K562 (cell line): ENCODE measurements around the gene LRP1B. TPM values are rescaled to one million over a fixed set of nuclear protein-coding genes. Genes with fewer than 3 reads are reported as not detected.

ENCODE experiments used
- ATAC-seq: fragments of 200-7000 bp; cut with Tn5 transposase; 3 replicates; pipeline ENCODE4 v1.9.1; 2020; ENCODE audit warnings: moderate library complexity
- BruUV-seq: library from RNA; stranded (reverse); fragments of 400-500 nt; replicated peaks from 2 replicates; lab custom pipeline; 2021; lab: Mats Ljungman, UMichigan
- CTCF ChIA-PET: fragments of 300-600 bp; formaldehyde crosslinking; extraction: SDS; loops from one replicate; lab custom pipeline; 2021; ENCODE audit warnings: low intra/inter-chr PET ratio; lab: Yijun Ruan, JAX
- POLR2A ChIA-PET: fragments of 300-600, 350-650 bp; sonication (Branson Sonifier 250); formaldehyde crosslinking; extraction: SDS; loops from one replicate; lab custom pipeline; 2021; ENCODE audit warnings: antibody characterized with exemption, inconsistent platforms; lab: Yijun Ruan, JAX
- DNase-seq, 4 experiments: peaks; one replicate each; pipeline versions ENCODE4 v3.0.0 to v3.0.0-alpha.2; 2011 to 2018; ENCODE audit warnings: low spot score in 3 of 4, mixed read lengths in 3 of 4; ENCODE audit errors: extremely low read depth in 1 of 4
- FAIRE-seq: peaks from 2 replicates; lab custom pipeline; 2011; peaks lifted over from hg19 to GRCh38; lab: Jason Lieb, UNC
- H2AFZ ChIP-seq: 2 replicates; pipeline ENCODE4 v1.6.0; 2011; ENCODE audit warnings: low read depth, low read length, control low read depth, inconsistent platforms
- H3K27ac ChIP-seq: fragments of 200-600 bp; 3 replicates; pipeline ENCODE4 v1.8.0; 2011; ENCODE audit warnings: low read depth, mild to moderate bottlenecking, control low read depth, inconsistent platforms, low read length, moderate library complexity, mixed read lengths; ENCODE audit errors: extremely low read depth
- H3K27me3 ChIP-seq, 2 experiments: fragments of 300-600 bp in 1 of 2; 2 replicates in 1 of 2; 3 replicates in 1 of 2; pipeline versions ENCODE4 v1.6.0 to v1.8.0; 2011; ENCODE audit warnings: inconsistent platforms in 2 of 2, low read length in 2 of 2, mild to moderate bottlenecking in 1 of 2, mixed read lengths in 1 of 2, moderate library complexity in 1 of 2; ENCODE audit not compliant: control insufficient read depth in 2 of 2, insufficient read depth in 2 of 2
- H3K36me3 ChIP-seq: fragments of 300-600 bp; 3 replicates; pipeline ENCODE4 v1.8.0; 2011; ENCODE audit warnings: mild to moderate bottlenecking, low read length, inconsistent platforms; ENCODE audit not compliant: control insufficient read depth, insufficient read depth
- H3K4me1 ChIP-seq, 2 experiments: fragments of 200-600 bp in 1 of 2; replicated peaks in 1 of 2; 2 replicates in 1 of 2; 3 replicates in 1 of 2; pipeline versions ENCODE4 v1.5.1 to v1.8.0; 2011; ENCODE audit warnings: inconsistent platforms in 2 of 2, low read length in 2 of 2, mild to moderate bottlenecking in 1 of 2, mixed read lengths in 1 of 2, moderate library complexity in 1 of 2; ENCODE audit not compliant: control insufficient read depth in 2 of 2, insufficient read depth in 2 of 2
- H3K4me2 ChIP-seq: 2 replicates; pipeline ENCODE4 v1.6.1; 2011; ENCODE audit warnings: low read length, control low read depth, inconsistent platforms, mixed read lengths; ENCODE audit not compliant: insufficient read depth
- H3K4me3 ChIP-seq: fragments of 200-600 bp; sonication (generic), shearing (Covaris generic); 2 replicates; pipeline ENCODE4 v1.5.1; 2016; ENCODE audit warnings: control low read depth, inconsistent platforms
- H3K79me2 ChIP-seq: fragments of 200-600 bp; 3 replicates; pipeline ENCODE4 v1.8.0; 2011; ENCODE audit warnings: low read length, inconsistent platforms; ENCODE audit not compliant: control insufficient read depth, insufficient read depth
- H3K9ac ChIP-seq, 2 experiments: 2 replicates each; pipeline versions ENCODE4 v1.6.0 to v1.6.1; 2011; ENCODE audit warnings: low read depth in 2 of 2, low read length in 2 of 2, control low read depth in 1 of 2, inconsistent platforms in 1 of 2, mild to moderate bottlenecking in 1 of 2, mixed read lengths in 1 of 2; ENCODE audit not compliant: insufficient read depth in 1 of 2
- H3K9me1 ChIP-seq: one replicate; pipeline ENCODE4 v1.6.0; 2011; ENCODE audit warnings: inconsistent platforms, mild to moderate bottlenecking, low read length, moderate library complexity; ENCODE audit not compliant: control insufficient read depth, insufficient read depth
- H3K9me3 ChIP-seq: replicated peaks from 2 replicates; pipeline ENCODE4 v1.5.1; 2011; ENCODE audit warnings: low read depth, low read length, inconsistent platforms; ENCODE audit not compliant: control insufficient read depth, insufficient read depth
- H4K20me1 ChIP-seq: replicated peaks from 2 replicates; pipeline ENCODE4 v1.6.1; 2011; ENCODE audit warnings: low read length, inconsistent platforms, mixed read lengths; ENCODE audit not compliant: control insufficient read depth, insufficient read depth
- MEF2A ChIP-seq: IDR thresholded peaks from 2 replicates; pipeline ENCODE4 v1.6.1; 2011; ENCODE audit warnings: low read depth, mild to moderate bottlenecking, low read length, moderate library complexity; ENCODE audit not compliant: control insufficient read depth
- NFE2 ChIP-seq: IDR thresholded peaks from 2 replicates; pipeline ENCODE4 v1.6.1; 2014; ENCODE audit warnings: antibody characterized with exemption, low read depth
- RBM25 ChIP-seq: fragments of 200-400 bp; formaldehyde crosslinking; IDR thresholded peaks from 2 replicates; pipeline ENCODE4 v1.6.1; 2018; ENCODE audit warnings: low read length, low read depth, moderate library complexity; ENCODE audit not compliant: severe bottlenecking
- ZNF583 ChIP-seq: fragments of 250-450 bp; sonication (Bioruptor Pico); IDR thresholded peaks from 2 replicates; pipeline ENCODE4 v1.4.0; 2020
- WGBS: fragments of 100-300 bp; shearing (Covaris generic); methylation state at CpG from one replicate; pipeline ENCODE4 v1.1.6; 2016; ENCODE audit warnings: low coverage, mixed read lengths; ENCODE audit not compliant: insufficient coverage; ENCODE audit errors: missing lambda C conversion rate; 5-methylcytosine and 5-hydroxymethylcytosine counted together
- in situ Hi-C: fragments of 300-500 bp; cut with MboI; formaldehyde crosslinking; loops from 4 replicates; pipeline ENCODE4 v1.15.0; 2018; ENCODE audit warnings: inconsistent platforms, mixed read lengths
- intact Hi-C: fragments of 100-400 bp; cut with micrococcal nuclease; formaldehyde crosslinking; loops from 2 replicates; pipeline ENCODE4 v1.14.2; 2022
- polyA plus RNA-seq, 8 experiments: library from polyadenylated mRNA; depleted of rRNA in 4 of 8; stranded (reverse) in 5 of 8; unstranded in 3 of 8; fragments of >200 nt; fragmentation: Nextera tagmentation in 2 of 8; fragmentation: Illumina TruSeq in 1 of 8; extraction: Ambion mirVana in 2 of 8; extraction: Trizol in 1 of 8; gene quantifications; 2 replicates each; pipeline versions ENCODE4 v1.2.1 to v1.2.3, GENCODE V29; 2011 to 2014; ENCODE audit warnings: inconsistent platforms in 1 of 8, missing spikeins in 1 of 8
- total RNA-seq, 7 experiments: library from RNA; depleted of rRNA in 6 of 7; stranded (reverse); fragments of >200 nt in 6 of 7; fragmentation: Illumina TruSeq in 2 of 7; extraction: Trizol in 2 of 7; gene quantifications; 2 replicates each; pipeline versions ENCODE4 v1.2.1 to v1.2.3, GENCODE V29; 2011 to 2021; ENCODE audit warnings: low replicate concordance in 1 of 7
- TF ChIP-seq, protein P1 (sequence below): fragments of 450-650 bp; IDR thresholded peaks from 2 replicates; pipeline ENCODE4 v1.6.1; 2014; ENCODE audit warnings: low read depth, mild to moderate bottlenecking, moderate library complexity, borderline replicate concordance
- TF ChIP-seq, protein P2 (sequence below): conservative IDR thresholded peaks from 2 replicates; pipeline ENCODE4 v1.6.1; 2011; ENCODE audit warnings: low read depth, mild to moderate bottlenecking, low read length; ENCODE audit not compliant: control insufficient read depth
- TF ChIP-seq, protein P3 (sequence below): fragments of 450-650 bp; IDR thresholded peaks from 2 replicates; pipeline ENCODE4 v1.6.1; 2016; ENCODE audit warnings: low read depth
- TF ChIP-seq, protein P4 (sequence below): fragments of 250-450 bp; sonication (Bioruptor Pico); IDR thresholded peaks from 2 replicates; pipeline ENCODE4 v1.5.0; 2022; ENCODE audit warnings: mild to moderate bottlenecking

The LRP1B gene
- total and polyA plus RNA-seq, 9 of the 15 experiments (the other 6 are each of a cell fraction or from before 2014, with no cell fraction given): not detected

DNA sequence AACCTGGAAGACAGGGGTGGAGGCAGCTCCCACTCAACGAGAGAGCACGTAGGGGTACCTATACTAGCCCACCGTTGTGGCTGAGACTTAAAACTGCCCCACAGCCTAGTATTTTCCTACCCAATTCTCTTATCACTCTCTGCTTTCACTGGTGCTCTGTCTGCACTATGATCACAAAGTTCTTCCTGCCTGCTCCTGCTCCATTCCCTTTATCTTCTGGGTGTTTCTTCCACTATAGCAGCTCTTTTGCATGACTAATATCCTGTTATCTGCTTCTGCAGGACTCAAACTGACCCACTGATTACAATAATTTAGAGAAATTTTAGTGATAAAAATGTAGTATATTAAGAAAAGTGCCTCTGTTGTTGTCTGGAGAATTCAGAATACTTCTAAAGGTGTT is 184.8 kb downstream of the LRP1B start:
- POLR2A ChIA-PET: no interaction called here
- FAIRE-seq: no peak
- TF ChIP-seq, protein P1, sequence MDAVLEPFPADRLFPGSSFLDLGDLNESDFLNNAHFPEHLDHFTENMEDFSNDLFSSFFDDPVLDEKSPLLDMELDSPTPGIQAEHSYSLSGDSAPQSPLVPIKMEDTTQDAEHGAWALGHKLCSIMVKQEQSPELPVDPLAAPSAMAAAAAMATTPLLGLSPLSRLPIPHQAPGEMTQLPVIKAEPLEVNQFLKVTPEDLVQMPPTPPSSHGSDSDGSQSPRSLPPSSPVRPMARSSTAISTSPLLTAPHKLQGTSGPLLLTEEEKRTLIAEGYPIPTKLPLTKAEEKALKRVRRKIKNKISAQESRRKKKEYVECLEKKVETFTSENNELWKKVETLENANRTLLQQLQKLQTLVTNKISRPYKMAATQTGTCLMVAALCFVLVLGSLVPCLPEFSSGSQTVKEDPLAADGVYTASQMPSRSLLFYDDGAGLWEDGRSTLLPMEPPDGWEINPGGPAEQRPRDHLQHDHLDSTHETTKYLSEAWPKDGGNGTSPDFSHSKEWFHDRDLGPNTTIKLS: no peak
- TF ChIP-seq ZNF583: no peak
- TF ChIP-seq, protein P2, sequence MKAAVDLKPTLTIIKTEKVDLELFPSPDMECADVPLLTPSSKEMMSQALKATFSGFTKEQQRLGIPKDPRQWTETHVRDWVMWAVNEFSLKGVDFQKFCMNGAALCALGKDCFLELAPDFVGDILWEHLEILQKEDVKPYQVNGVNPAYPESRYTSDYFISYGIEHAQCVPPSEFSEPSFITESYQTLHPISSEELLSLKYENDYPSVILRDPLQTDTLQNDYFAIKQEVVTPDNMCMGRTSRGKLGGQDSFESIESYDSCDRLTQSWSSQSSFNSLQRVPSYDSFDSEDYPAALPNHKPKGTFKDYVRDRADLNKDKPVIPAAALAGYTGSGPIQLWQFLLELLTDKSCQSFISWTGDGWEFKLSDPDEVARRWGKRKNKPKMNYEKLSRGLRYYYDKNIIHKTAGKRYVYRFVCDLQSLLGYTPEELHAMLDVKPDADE: no peak
- TF ChIP-seq MEF2A: no peak
- TF ChIP-seq NFE2: no peak
- TF ChIP-seq, protein P3, sequence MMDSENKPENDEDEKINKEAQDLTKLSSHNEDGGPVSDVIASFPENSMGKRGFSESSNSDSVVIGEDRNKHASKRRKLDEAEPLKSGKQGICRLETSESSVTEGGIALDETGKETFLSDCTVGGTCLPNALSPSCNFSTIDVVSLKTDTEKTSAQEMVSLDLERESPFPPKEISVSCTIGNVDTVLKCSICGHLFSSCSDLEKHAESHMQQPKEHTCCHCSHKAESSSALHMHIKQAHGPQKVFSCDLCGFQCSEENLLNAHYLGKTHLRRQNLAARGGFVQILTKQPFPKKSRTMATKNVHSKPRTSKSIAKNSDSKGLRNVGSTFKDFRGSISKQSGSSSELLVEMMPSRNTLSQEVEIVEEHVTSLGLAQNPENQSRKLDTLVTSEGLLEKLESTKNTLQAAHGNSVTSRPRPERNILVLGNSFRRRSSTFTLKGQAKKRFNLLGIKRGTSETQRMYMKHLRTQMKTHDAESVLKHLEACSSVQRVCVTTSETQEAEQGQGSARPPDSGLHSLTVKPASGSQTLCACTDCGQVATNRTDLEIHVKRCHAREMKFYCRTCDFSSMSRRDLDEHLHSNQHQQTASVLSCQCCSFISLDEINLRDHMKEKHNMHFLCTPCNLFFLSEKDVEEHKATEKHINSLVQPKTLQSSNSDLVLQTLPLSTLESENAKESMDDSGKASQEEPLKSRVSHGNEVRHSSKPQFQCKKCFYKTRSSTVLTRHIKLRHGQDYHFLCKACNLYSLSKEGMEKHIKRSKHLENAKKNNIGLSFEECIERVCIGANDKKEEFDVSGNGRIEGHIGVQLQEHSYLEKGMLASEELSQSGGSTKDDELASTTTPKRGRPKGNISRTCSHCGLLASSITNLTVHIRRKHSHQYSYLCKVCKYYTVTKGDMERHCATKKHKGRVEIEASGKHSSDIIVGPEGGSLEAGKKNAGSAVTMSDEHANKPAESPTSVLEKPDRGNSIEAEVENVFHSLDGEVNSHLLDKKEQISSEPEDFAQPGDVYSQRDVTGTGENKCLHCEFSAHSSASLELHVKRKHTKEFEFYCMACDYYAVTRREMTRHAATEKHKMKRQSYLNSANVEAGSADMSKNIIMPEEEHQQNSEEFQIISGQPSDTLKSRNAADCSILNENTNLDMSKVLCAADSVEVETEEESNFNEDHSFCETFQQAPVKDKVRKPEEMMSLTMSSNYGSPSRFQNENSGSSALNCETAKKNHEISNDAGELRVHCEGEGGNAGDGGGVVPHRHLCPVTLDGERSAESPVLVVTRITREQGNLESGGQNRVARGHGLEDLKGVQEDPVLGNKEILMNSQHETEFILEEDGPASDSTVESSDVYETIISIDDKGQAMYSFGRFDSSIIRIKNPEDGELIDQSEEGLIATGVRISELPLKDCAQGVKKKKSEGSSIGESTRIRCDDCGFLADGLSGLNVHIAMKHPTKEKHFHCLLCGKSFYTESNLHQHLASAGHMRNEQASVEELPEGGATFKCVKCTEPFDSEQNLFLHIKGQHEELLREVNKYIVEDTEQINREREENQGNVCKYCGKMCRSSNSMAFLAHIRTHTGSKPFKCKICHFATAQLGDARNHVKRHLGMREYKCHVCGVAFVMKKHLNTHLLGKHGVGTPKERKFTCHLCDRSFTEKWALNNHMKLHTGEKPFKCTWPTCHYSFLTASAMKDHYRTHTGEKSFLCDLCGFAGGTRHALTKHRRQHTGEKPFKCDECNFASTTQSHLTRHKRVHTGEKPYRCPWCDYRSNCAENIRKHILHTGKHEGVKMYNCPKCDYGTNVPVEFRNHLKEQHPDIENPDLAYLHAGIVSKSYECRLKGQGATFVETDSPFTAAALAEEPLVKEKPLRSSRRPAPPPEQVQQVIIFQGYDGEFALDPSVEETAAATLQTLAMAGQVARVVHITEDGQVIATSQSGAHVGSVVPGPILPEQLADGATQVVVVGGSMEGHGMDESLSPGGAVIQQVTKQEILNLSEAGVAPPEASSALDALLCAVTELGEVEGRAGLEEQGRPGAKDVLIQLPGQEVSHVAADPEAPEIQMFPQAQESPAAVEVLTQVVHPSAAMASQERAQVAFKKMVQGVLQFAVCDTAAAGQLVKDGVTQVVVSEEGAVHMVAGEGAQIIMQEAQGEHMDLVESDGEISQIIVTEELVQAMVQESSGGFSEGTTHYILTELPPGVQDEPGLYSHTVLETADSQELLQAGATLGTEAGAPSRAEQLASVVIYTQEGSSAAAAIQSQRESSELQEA: no peak
- TF ChIP-seq, protein P4, sequence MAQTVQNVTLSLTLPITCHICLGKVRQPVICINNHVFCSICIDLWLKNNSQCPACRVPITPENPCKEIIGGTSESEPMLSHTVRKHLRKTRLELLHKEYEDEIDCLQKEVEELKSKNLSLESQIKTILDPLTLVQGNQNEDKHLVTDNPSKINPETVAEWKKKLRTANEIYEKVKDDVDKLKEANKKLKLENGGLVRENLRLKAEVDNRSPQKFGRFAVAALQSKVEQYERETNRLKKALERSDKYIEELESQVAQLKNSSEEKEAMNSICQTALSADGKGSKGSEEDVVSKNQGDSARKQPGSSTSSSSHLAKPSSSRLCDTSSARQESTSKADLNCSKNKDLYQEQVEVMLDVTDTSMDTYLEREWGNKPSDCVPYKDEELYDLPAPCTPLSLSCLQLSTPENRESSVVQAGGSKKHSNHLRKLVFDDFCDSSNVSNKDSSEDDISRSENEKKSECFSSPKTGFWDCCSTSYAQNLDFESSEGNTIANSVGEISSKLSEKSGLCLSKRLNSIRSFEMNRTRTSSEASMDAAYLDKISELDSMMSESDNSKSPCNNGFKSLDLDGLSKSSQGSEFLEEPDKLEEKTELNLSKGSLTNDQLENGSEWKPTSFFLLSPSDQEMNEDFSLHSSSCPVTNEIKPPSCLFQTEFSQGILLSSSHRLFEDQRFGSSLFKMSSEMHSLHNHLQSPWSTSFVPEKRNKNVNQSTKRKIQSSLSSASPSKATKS: no peak
- no peak for TF ChIP-seq RBM25

More for the DNA sequence above, 184.8 kb downstream of the LRP1B start:
- H3K9ac ChIP-seq: no peak overlapping the region
- WGBS: 0% methylated on average over 3 of the region's 3 CpGs
- H3K4me3 ChIP-seq: no peak overlapping the region
- no peaks in the 10 kb centered on the region for H3K9me3 ChIP-seq
- H3K27ac ChIP-seq: no peak overlapping the region
- in situ Hi-C loops (no loop called here), intact Hi-C loops (no loop called here)
- no peaks in the 10 kb centered on the region for H3K9me1 ChIP-seq
- no peak overlapping the region for H2AFZ ChIP-seq
- H3K4me1 ChIP-seq: no peaks in the 10 kb centered on the region
- no peaks in the 10 kb centered on the region for H3K27me3 ChIP-seq
- DNase-seq: no peak
- no peaks in the 10 kb centered on the region for H3K36me3 ChIP-seq
- no TSS peak for BruUV-seq
- CTCF ChIA-PET: no interaction called here
- no peak for ATAC-seq
- H4K20me1 ChIP-seq: no peaks in the 10 kb centered on the region
- H3K79me2 ChIP-seq: no peaks in the 10 kb centered on the region
- H3K4me2 ChIP-seq: no peak overlapping the region
